Measurements from ENCODE around the gene BARHL2.

Gene BARHL2

DNA sequence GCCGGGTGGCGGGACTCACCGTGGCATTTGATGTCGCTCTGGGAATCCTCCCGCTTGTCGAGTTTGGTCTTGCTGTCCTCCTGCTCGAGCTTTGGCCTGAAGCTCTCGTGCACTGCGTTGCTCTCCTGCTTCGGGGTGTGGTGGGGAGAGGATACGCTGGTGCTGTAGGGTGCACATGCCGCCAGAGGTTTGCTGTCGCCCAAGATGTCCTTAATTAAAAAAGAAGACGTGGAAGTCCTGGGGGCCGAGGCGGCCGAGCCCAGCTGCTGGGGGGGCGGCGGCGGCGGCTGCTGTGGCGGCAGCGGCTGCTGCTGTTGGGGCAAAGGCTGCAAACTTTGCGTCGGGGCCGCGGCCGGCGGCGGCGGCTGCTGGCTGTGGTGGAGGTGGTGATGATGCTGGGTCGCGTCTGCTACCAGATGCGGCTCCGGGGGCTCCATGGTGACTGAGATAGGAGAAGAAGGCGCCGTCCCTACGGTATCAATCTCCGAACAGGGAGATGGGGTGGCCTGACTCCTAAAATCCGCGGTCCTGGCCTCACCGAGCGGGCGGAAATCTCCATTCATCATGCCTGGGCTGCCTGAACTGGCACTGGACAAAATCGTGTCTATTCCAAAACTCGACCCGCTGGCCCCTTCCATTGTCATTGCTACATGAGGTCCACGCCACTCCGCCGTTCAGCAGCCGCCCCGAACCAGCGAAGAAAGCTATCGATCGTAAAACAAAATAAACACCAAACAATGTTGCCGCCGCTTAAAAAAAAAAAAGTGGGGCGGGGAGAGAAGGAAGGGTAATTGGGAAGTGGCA, at the start of gene BARHL2:
Gene BARHL2 (minus strand): TSS at position 751 of the 804 bp plus-strand sequence. CDS start 107 bp downstream, at position 644.
- no peak for DNase-seq (ENCODE audit: low read depth)

DNA sequence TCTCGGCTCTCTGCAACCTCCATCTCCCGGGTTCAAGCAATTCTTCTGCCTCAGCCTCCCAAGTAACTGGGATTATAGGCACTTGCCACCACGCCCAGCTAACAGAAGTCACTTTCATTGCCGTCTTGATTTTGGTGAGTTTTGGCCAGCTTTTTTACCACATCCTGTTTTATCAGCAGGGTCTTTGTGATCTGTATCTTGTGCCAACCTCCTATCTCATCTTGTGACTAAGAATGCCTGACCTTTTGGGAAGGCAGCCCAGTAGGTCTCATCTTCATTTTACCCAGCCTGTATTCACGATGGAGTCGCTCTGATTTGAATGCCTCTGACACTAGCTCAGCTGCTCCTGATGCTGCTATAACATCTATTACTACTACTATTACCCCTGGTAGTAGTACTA, 46.8 kb upstream of the BARHL2 start:
- no peak for DNase-seq (ENCODE audit: low read depth)

DNA sequence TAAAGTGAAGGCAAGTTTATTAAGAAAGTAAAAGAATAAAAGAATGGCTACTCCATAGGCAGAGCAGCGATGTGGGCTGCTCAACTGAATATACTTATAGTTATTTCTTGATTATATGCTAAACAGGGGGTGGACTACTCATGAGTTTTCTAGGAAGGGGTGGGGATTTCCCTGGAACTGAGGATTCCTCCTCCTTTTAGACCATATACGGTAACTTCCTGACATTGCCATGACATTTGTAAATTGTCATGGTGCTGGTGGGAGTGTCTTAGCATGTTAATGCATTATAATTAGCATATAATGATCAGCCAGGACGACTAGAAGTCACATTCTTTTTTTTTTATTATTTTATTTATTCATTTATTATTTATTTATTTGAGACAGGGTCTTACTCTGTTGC, 46.4 kb upstream of the BARHL2 start:
- DNase-seq (ENCODE audit: low read depth) = no peak

GRCh38 chr1:90761781-90762589, 44.9 kb upstream of the BARHL2 start:
- no peak for DNase-seq (ENCODE audit: low read depth)

- DNase-seq (ENCODE audit: low read depth) = no peak
Observed at GRCh38 chr1:90761156-90761555, 44.1 kb upstream of the BARHL2 start.

GRCh38 chr1:90753556-90753955, 36.5 kb upstream of the BARHL2 start:
- no peak for DNase-seq (ENCODE audit: low read depth)

DNA sequence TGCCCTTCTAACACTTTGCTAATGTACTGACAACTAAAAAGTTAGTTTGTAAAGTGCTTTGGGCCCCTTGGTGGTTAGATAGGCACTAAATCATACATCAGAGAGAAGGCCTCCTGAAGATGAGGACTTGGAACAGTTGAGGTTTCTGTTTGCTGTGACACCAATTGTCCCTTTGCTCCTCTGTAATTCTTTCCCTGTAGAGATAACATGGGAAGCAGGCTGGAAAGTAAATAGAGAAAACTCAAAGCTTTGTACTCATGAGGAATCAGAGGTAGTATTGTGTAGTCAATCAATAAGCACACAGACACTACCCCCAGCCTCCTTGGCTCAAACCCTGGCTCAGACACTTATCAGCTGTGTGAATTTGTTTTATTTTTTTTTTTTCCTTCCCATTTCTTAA, 31.6 kb upstream of the BARHL2 start:
- DNase-seq (ENCODE audit: low read depth) = no peak

GRCh38 chr1:90746857-90747256, 29.8 kb upstream of the BARHL2 start:
- no peak for DNase-seq (ENCODE audit: low read depth)

GRCh38 chr1:90745972-90746371, 28.9 kb upstream of the BARHL2 start:
- DNase-seq (ENCODE audit: low read depth) = no peak

GRCh38 chr1:90732136-90732535, 15.0 kb upstream of the BARHL2 start:
- DNase-seq (ENCODE audit: low read depth) = no peak

DNA sequence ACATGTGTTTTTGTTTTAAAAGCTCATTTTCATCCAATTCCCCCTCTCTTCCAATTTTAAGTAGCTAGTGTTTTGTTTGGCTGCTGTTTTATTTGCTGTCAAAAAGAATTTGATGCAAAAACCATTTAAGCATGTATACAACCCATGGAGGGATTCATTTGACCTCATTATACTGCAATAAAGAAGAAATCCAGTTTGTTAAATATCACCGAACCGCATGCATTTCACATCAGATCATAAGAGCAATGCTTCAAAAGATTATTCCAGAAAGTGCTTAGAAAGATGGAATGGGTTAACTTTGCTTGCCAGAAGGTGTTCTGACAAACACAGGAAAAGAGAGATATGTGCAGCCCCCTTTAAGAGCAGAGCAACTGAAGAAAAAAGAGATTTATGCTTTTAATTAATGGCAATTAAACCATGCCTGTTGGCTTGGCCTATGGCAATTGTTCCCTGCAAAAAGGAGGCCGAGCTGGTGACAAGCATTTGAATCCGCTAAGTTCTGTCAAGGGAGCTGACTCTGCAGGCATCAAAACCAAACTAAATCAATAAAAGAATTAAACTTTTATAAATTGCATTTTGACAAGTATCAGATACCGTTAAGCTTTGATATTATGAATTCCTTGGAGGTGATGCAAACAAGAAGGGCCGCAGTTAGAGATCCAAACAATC, 14.4 kb upstream of the BARHL2 start:
- no peak for DNase-seq (ENCODE audit: low read depth)

DNA sequence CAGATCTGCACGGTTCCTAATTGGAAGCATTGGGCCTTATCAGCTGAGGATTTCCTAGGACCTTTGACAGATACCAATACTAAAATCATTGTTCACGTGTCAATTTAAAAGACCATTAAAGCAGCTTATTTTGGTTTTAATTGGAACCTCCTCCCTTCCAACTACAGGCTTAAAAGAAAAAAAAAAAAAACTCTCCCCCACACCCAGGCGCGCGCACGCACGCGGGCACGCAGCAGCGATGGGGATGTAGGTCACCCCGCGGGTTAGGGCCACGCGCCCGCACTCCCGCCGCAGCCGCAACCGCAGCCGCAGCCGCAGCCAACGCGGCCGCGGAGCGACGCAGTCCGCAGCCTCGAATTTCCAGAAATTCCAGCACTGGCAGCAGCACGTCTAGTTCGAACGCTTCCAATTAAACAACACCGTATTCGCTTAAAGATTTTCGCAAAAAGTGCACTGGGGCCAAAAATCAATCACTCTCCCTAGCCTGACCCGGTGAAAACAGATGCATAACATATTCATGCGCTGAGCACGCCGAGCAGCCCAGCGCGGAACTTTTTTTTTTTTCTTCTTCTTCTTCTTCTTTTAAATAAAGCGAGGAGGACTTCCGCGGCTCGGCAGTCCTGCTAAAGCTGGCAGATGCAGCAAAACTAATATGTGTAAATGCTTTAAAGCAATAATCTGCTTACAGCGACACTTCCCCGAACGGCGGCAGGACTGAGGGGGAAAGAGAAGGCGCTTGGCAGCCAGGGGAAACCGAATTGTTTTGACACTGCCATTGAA, 13.3 kb upstream of the BARHL2 start:
- no peak for DNase-seq (ENCODE audit: low read depth)

- no peak for DNase-seq (ENCODE audit: low read depth)
Observed at GRCh38 chr1:90729504-90730242, 12.6 kb upstream of the BARHL2 start.

GRCh38 chr1:90728502-90729287, 11.6 kb upstream of the BARHL2 start:
- no peak for DNase-seq (ENCODE audit: low read depth)

GRCh38 chr1:90727917-90728501, 10.9 kb upstream of the BARHL2 start:
- DNase-seq (ENCODE audit: low read depth) = no peak

GRCh38 chr1:90726986-90727480, 9.9 kb upstream of the BARHL2 start:
- DNase-seq (ENCODE audit: low read depth) = no peak

- no peak for DNase-seq (ENCODE audit: low read depth)
Observed at GRCh38 chr1:90726425-90726985, 9.4 kb upstream of the BARHL2 start.

- DNase-seq (ENCODE audit: low read depth) = peak; percentile 9
Observed at GRCh38 chr1:90725657-90726424, 8.7 kb upstream of the BARHL2 start.

Data from EH (cell line).